GM06990 (cell line): Measurements from ENCODE around the gene TMEM187.

Source experiments
- DNase-seq: peaks from one replicate; pipeline ENCODE4 v3.0.0-alpha.2; 2011; ENCODE audit not compliant: insufficient read length; ENCODE audit errors: extremely low read depth
- H3K27me3 ChIP-seq: replicated peaks from 2 replicates; pipeline ENCODE4 v1.6.0; 2011; ENCODE audit warnings: low read length; ENCODE audit not compliant: control insufficient read depth, insufficient read depth
- H3K36me3 ChIP-seq: 2 replicates; pipeline ENCODE4 v1.5.1; 2011; ENCODE audit warnings: low read length; ENCODE audit not compliant: control insufficient read depth, insufficient read depth
- H3K4me3 ChIP-seq: replicated peaks from 2 replicates; pipeline ENCODE4 v1.5.1; 2011; ENCODE audit warnings: low read depth, mild to moderate bottlenecking, control low read depth, low read length
- TF ChIP-seq, protein P1 (sequence below): IDR thresholded peaks from 2 replicates; pipeline ENCODE4 v1.5.1; 2011; ENCODE audit warnings: low read length, control low read depth, mild to moderate bottlenecking, inconsistent platforms; ENCODE audit not compliant: insufficient read depth, poor library complexity, severe bottlenecking

TMEM187 gene

DNA sequence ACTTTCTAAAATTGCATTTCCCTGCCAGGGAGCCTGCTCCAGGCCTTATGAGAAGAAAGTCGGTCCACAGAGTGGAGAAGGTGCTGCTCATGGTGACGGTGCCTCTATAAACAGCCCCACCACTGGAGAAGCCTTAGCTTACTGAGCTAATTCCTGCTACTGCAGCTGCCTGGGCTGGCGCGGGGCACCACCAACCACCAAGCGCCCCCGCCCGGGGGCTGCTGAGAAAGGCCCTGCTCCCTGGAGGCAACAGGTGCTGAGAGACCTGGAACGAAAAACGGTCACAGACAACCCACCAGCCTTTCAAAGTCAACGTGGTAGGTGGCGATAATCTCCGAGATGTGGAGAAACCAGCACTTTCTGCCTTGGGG lies 3.8 kb upstream of the TMEM187 start:
- DNase-seq = no peak
- Histone ChIP-seq H3K4me3 (peak overlapping the region; percentile 83), H3K27me3 (no peaks in the 10 kb centered on the region), H3K36me3 (peaks cover 3% of the 10 kb centered on the region)
- TF ChIP-seq, protein P1, sequence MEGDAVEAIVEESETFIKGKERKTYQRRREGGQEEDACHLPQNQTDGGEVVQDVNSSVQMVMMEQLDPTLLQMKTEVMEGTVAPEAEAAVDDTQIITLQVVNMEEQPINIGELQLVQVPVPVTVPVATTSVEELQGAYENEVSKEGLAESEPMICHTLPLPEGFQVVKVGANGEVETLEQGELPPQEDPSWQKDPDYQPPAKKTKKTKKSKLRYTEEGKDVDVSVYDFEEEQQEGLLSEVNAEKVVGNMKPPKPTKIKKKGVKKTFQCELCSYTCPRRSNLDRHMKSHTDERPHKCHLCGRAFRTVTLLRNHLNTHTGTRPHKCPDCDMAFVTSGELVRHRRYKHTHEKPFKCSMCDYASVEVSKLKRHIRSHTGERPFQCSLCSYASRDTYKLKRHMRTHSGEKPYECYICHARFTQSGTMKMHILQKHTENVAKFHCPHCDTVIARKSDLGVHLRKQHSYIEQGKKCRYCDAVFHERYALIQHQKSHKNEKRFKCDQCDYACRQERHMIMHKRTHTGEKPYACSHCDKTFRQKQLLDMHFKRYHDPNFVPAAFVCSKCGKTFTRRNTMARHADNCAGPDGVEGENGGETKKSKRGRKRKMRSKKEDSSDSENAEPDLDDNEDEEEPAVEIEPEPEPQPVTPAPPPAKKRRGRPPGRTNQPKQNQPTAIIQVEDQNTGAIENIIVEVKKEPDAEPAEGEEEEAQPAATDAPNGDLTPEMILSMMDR = peak; percentile 23

- peaks cover 1% of the 10 kb centered on the region; the same call in 1 of the 2 replicates for H3K36me3 ChIP-seq
- no peak for DNase-seq
- TF ChIP-seq, protein P1 = no peak
- H3K4me3 ChIP-seq = peak overlapping the region; percentile 83
- H3K27me3 ChIP-seq = no peaks in the 10 kb centered on the region
Measured at GRCh38 chrX:153969125-153969903, 3.2 kb upstream of the TMEM187 start.

DNA sequence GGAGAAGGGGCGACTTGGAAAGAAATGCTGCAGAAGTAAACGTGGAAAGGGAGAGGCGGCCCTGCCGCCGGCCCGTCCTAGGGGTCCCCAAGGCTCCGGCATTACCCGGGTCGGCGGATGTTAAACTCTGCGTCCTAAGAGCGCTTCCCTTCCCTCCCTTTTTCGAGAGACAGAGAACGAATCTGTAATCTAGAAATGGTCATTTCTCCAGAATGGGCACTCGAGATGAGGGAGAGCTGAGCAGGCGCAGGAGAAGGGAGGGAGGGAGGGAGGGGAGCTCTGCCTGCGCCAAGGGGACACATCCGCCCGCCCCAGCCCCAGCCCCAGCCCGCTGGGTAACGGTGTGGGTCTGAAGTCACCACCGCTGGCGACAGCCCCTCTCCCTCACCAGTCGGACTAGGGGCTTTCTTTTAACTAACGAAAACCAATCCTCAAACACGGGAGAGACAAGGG lies 2.6 kb upstream of the TMEM187 start:
- TF ChIP-seq, protein P1 = no peak
- H3K27me3 ChIP-seq = no peaks in the 10 kb centered on the region
- no peak for DNase-seq
- peak overlapping the region; percentile 83 for H3K4me3 ChIP-seq
- H3K36me3 ChIP-seq = no peaks in the 10 kb centered on the region

- TF ChIP-seq, protein P1 = no peak
- DNase-seq = no peak
- Histone ChIP-seq H3K4me3 (peak overlapping the region; percentile 83), H3K36me3 (no peaks in the 10 kb centered on the region), H3K27me3 (no peaks in the 10 kb centered on the region)
Measured at GRCh38 chrX:153970357-153971123, 2.0 kb upstream of the TMEM187 start.

DNA sequence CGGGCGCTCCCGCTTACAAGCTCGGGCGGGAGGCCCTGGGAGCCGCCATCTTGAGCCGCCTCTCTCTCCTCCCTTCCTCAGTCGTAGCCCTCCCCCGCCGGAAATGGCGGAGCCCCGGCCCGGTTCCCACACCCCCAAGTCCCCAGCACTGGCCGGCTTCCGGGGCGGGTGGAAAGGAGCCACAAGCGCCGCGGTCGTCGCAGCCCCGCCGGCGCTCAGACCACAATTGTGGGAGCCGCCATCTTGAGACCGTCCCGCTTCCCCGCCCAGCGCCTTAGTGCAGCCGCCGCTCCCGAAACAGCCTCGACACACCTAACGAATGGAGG lies 1.5 kb upstream of the TMEM187 start:
- peak; percentile 95 for DNase-seq
- H3K36me3 ChIP-seq = no peaks in the 10 kb centered on the region
- H3K27me3 ChIP-seq = no peaks in the 10 kb centered on the region
- peak overlapping the region; percentile 83 for H3K4me3 ChIP-seq
- TF ChIP-seq, protein P1 = no peak
